Smooth muscle cell (in vitro differentiated cells): Measurements from ENCODE around the gene MBNL1. TPM values are rescaled to one million over a fixed set of nuclear protein-coding genes. Genes with fewer than 3 reads are reported as not detected.
A peak's percentile ranks its signal among the peaks of the same experiment; 100 is the strongest.

Experiments
- DNase-seq: peaks from one replicate; lab custom pipeline; 2025; ENCODE audit not compliant: unreplicated experiment; lab: John Stamatoyannopoulos, UW
- H2AFZ ChIP-seq: fragments of 200-600 bp; sonication (generic); 2 replicates; pipeline ENCODE4 v1.6.0; 2016; ENCODE audit warnings: antibody characterized with exemption, low read depth, mild to moderate bottlenecking
- H3F3A ChIP-seq: fragments of 200-600 bp; sonication (generic); 2 replicates; pipeline ENCODE4 v1.6.0; 2017; ENCODE audit warnings: antibody characterized with exemption, low read depth
- H3K27ac ChIP-seq: fragments of 200-600 bp; sonication (generic); 2 replicates; pipeline ENCODE4 v1.5.1; 2016; ENCODE audit warnings: low read depth, mild to moderate bottlenecking
- H3K27me3 ChIP-seq: fragments of 200-600 bp; sonication (generic); 2 replicates; pipeline ENCODE4 v1.6.1; 2016; ENCODE audit warnings: low read depth, mild to moderate bottlenecking
- H3K36me3 ChIP-seq: fragments of 200-600 bp; sonication (generic); 2 replicates; pipeline ENCODE4 v1.5.1; 2016; ENCODE audit warnings: low read depth
- H3K4me1 ChIP-seq: fragments of 200-600 bp; sonication (generic); 2 replicates; pipeline ENCODE4 v1.5.1; 2016; ENCODE audit warnings: low read depth
- H3K4me2 ChIP-seq: fragments of 200-600 bp; sonication (generic); 2 replicates; pipeline ENCODE4 v1.6.0; 2016; ENCODE audit warnings: mild to moderate bottlenecking
- H3K4me3 ChIP-seq: fragments of 200-600 bp; sonication (generic); 2 replicates; pipeline ENCODE4 v1.5.1; 2016; ENCODE audit warnings: mild to moderate bottlenecking
- H3K79me2 ChIP-seq: fragments of 200-600 bp; sonication (generic); 2 replicates; pipeline ENCODE4 v1.6.0; 2016; ENCODE audit warnings: low read depth, mild to moderate bottlenecking
- H3K9ac ChIP-seq: fragments of 200-600 bp; sonication (generic); 2 replicates; pipeline ENCODE4 v1.6.0; 2016; ENCODE audit warnings: low read depth
- H3K9me3 ChIP-seq: fragments of 200-600 bp; sonication (generic); replicated peaks from 2 replicates; pipeline ENCODE4 v1.5.1; 2016; ENCODE audit warnings: low read depth
- H4K20me1 ChIP-seq: fragments of 200-600 bp; sonication (generic); 2 replicates; pipeline ENCODE4 v1.6.0; 2016; ENCODE audit warnings: low read depth
- CTCF ChIP-seq: fragments of 200-600 bp; sonication (generic); IDR thresholded peaks from 2 replicates; pipeline ENCODE4 v1.5.1; 2017; ENCODE audit warnings: borderline replicate concordance, mild to moderate bottlenecking, antibody characterized with exemption; ENCODE audit not compliant: insufficient read depth, poor library complexity, severe bottlenecking
- WGBS: methylation state at CpG from one replicate; pipeline ENCODE4 v1.1.7; 2016; ENCODE audit warnings: low lambda C conversion rate; 5-methylcytosine and 5-hydroxymethylcytosine counted together
- polyA plus RNA-seq: library from polyadenylated mRNA; unstranded; fragments of >200 nt; fragmentation: Nextera tagmentation; extraction: Ambion mirVana; gene quantifications from 2 replicates; pipeline ENCODE4 v1.2.1, GENCODE V29; 2016
- total RNA-seq: library from RNA; depleted of rRNA; stranded (reverse); fragments of >200 nt; gene quantifications from 2 replicates; pipeline ENCODE4 v1.2.3, GENCODE V29; 2014

MBNL1 gene
- total and polyA plus RNA-seq, 2 experiments from 2014 or later: 19.5 to 128 TPM

- no peak for TF ChIP-seq CTCF
- H3K27me3 ChIP-seq: no peaks in the 10 kb centered on the region
- H3K4me1 ChIP-seq: peaks cover 21% of the 10 kb centered on the region
These were observed 119.9 kb downstream of the MBNL1 start for GRCh38 chr3:152388631-152389030.

GRCh38 chr3:152389316-152389934 is 120.7 kb downstream of the MBNL1 start:
- Histone ChIP-seq H3K4me2 (no peak overlapping the region), H3K27ac (peak overlapping the region; percentile 12), H2AFZ (no peak overlapping the region), H3K36me3 (no peaks in the 10 kb centered on the region), H3F3A (no peaks in the 10 kb centered on the region), H3K27me3 (no peaks in the 10 kb centered on the region), H3K9ac (no peak overlapping the region), H3K9me3 (no peaks in the 10 kb centered on the region), H3K79me2 (peaks cover 72% of the 10 kb centered on the region), H4K20me1 (peaks cover 98% of the 10 kb centered on the region), H3K4me1 (peaks cover 20% of the 10 kb centered on the region), H3K4me3 (no peak overlapping the region)
- no peak for TF ChIP-seq CTCF
- no peak for DNase-seq
- WGBS: 90% methylated on average over 6 of the region's 6 CpGs

More at GRCh38 chr3:152388631-152389030, 119.9 kb downstream of the MBNL1 start:
- Histone ChIP-seq H3F3A (no peaks in the 10 kb centered on the region), H3K9ac (no peak overlapping the region), H3K9me3 (no peaks in the 10 kb centered on the region), H3K79me2 (peaks cover 66% of the 10 kb centered on the region), H3K4me3 (no peak overlapping the region), H4K20me1 (peaks cover 98% of the 10 kb centered on the region), H2AFZ (no peak overlapping the region), H3K4me2 (no peak overlapping the region), H3K27ac (peak overlapping the region; percentile 12), H3K36me3 (no peaks in the 10 kb centered on the region)
- WGBS: 81% methylated on average over 1 of the region's 1 CpG
- no peak for DNase-seq

DNA sequence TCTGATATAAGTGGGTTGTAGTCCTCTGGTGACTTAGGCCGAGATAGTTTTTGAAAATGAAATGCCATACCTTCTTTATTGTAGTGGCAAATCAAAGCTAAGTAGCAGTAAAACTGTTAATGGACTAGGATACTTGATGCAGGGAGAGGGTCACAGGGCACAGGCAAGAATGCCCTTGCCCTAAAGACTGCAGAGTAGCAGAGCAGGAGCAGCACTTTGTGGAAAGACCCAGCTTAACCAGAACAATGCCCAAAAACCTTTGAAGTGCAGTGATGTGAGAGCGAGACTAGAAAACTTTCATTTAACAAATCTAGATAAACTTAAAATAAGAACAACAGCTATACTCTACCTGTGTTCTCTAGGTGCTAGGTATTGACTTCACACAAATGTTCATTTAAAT is 121.9 kb downstream of the MBNL1 start:
- Histone ChIP-seq H2AFZ (no peak overlapping the region), H3K27ac (no peak overlapping the region), H3K27me3 (no peaks in the 10 kb centered on the region), H3K4me2 (no peak overlapping the region), H3K4me1 (peaks cover 7% of the 10 kb centered on the region), H3K9ac (no peak overlapping the region), H3K9me3 (no peaks in the 10 kb centered on the region), H3F3A (no peaks in the 10 kb centered on the region), H3K79me2 (peaks cover 75% of the 10 kb centered on the region), H3K36me3 (no peaks in the 10 kb centered on the region), H3K4me3 (no peak overlapping the region), H4K20me1 (peaks cover 96% of the 10 kb centered on the region)
- WGBS: 98% methylated on average over 2 of the region's 2 CpGs
- no peak for DNase-seq
- no peak for TF ChIP-seq CTCF

GRCh38 chr3:152391671-152392070 is 122.9 kb downstream of the MBNL1 start:
- H3K9me3 ChIP-seq: no peaks in the 10 kb centered on the region
- H3K4me3 ChIP-seq: no peak overlapping the region
- no peak overlapping the region for H3K27ac ChIP-seq
- no peak overlapping the region for H3K9ac ChIP-seq
- no peak for DNase-seq
- H4K20me1 ChIP-seq: peaks cover 90% of the 10 kb centered on the region
- H3K4me2 ChIP-seq: no peak overlapping the region
- no peaks in the 10 kb centered on the region for H3K36me3 ChIP-seq
- H3F3A ChIP-seq: no peaks in the 10 kb centered on the region
- no peak for TF ChIP-seq CTCF
- no peaks in the 10 kb centered on the region for H3K27me3 ChIP-seq
- H3K79me2 ChIP-seq: peaks cover 70% of the 10 kb centered on the region
- H2AFZ ChIP-seq: no peak overlapping the region
- WGBS: 76% methylated on average over 1 of the region's 1 CpG
- H3K4me1 ChIP-seq: no peaks in the 10 kb centered on the region
